ENCODE results near the gene RPL39. TPM values are rescaled to one million over a fixed set of nuclear protein-coding genes. Genes with fewer than 3 reads are reported as not detected.

RPL39 gene
- total RNA-seq, 1 experiment from 2014 or later = 1,551 TPM

GRCh38 chrX:119784747-119785446, 6.5 kb downstream of the RPL39 start:
- ChIA-PET POLR2A (interaction anchor here (1.5 kb wide), 1 partner anchor 68 kb away, joined by 4 read pairs; the partner anchor contains the start of gene UPF3B), CTCF (interaction anchor here (0.6 to 1.6 kb wide), 11 partner anchors 27 to 842 kb away, joined by 3 to 10 read pairs (median 5); partner anchors contain the start of genes SEPTIN6, SOWAHD and UPF3B)
- H3K27me3 Mint-ChIP-seq (ENCODE audit: low read depth) = no peaks in the 10 kb centered on the region
- H3K4me3 Mint-ChIP-seq = no peak overlapping the region
- H3K9me3 Mint-ChIP-seq = no peaks in the 10 kb centered on the region
- TF ChIP-seq ESRRA (CRISPR knock-in tag; IDR thresholded peaks at IDR 0.05; ENCODE audit: borderline replicate concordance) = no peak
- peak; percentile 55; the same call in 1 of the 2 replicates for TF ChIP-seq ZNF671 (CRISPR knock-in tag; IDR thresholded peaks at IDR 0.05)
- TF ChIP-seq PREB (CRISPR knock-in tag; IDR thresholded peaks at IDR 0.05; ENCODE audit: borderline replicate concordance) = no peak
- peak; percentile 83; the same call in 1 of the 2 replicates for TF ChIP-seq ZNF416 (CRISPR knock-in tag; IDR thresholded peaks at IDR 0.05)
- 0 out of 2 replicates have a peak, but pooled peaks have one; percentile 32 for TF ChIP-seq ERG (CRISPR knock-in tag; IDR thresholded peaks at IDR 0.05)
- peak; percentile 39 for TF ChIP-seq CTCF (IDR thresholded peaks at IDR 0.05)
- H3K36me3 Mint-ChIP-seq = peaks cover 59% of the 10 kb centered on the region
- peak overlapping the region; percentile 69 for H3K27ac Mint-ChIP-seq
- DNase-seq (ENCODE audit: low spot score) (peak; percentile 41), ATAC-seq (peak; percentile 49)
- peaks cover 26% of the 10 kb centered on the region for H3K4me1 Mint-ChIP-seq

- TF ChIP-seq SMAD3 (CRISPR knock-in tag; IDR thresholded peaks at IDR 0.05; ENCODE audit: borderline replicate concordance) (no peak), TCF7 (CRISPR knock-in tag; IDR thresholded peaks at IDR 0.05; ENCODE audit: low read depth) (no peak), ARID4B (CRISPR knock-in tag; IDR thresholded peaks at IDR 0.05; ENCODE audit: borderline replicate concordance) (no peak)
- POLR2A ChIA-PET = no interaction called here
- Mint-ChIP-seq H3K4me3 (no peak overlapping the region), H3K36me3 (peaks cover 42% of the 10 kb centered on the region), H3K27ac (peak overlapping the region; percentile 65; the same call in 1 of the 2 replicates), H3K27me3 (ENCODE audit: low read depth) (no peaks in the 10 kb centered on the region), H3K9me3 (no peaks in the 10 kb centered on the region), H3K4me1 (peaks cover 13% of the 10 kb centered on the region; the same call in 1 of the 2 replicates)
- ATAC-seq (no peak), DNase-seq (ENCODE audit: low spot score) (no peak)
- CTCF ChIA-PET = no interaction called here
Measured at GRCh38 chrX:119783026-119783425, 8.4 kb downstream of the RPL39 start.

- Mint-ChIP-seq H3K4me1 (peaks cover 3% of the 10 kb centered on the region; the same call in 1 of the 2 replicates), H3K27me3 (ENCODE audit: low read depth) (no peaks in the 10 kb centered on the region), H3K9me3 (no peaks in the 10 kb centered on the region), H3K36me3 (peaks cover 11% of the 10 kb centered on the region), H3K27ac (no peak overlapping the region), H3K4me3 (no peak overlapping the region)
- CTCF ChIA-PET = interaction anchor here (0.7 to 1.2 kb wide), 5 partner anchors 19 to 296 kb away, joined by 4 to 13 read pairs (median 8); partner anchors contain the start of gene SOWAHD
- ATAC-seq = no peak
- POLR2A ChIA-PET = no interaction called here
- no peak for DNase-seq (ENCODE audit: low spot score)
- TF ChIP-seq CBFB (CRISPR knock-in tag; IDR thresholded peaks at IDR 0.05; ENCODE audit: low read depth) = no peak
- no peak for TF ChIP-seq ATF2 (CRISPR knock-in tag; IDR thresholded peaks at IDR 0.05; ENCODE audit: borderline replicate concordance, low read depth)
- no peak for TF ChIP-seq PRDM15 (CRISPR knock-in tag; IDR thresholded peaks at IDR 0.05)
- no peak for TF ChIP-seq SMAD4 (CRISPR knock-in tag; IDR thresholded peaks at IDR 0.05)
- TF ChIP-seq ATF3 (CRISPR knock-in tag; conservative IDR thresholded peaks at IDR 0.05) = no peak
- TF ChIP-seq NFYB (CRISPR knock-in tag; conservative IDR thresholded peaks at IDR 0.05; ENCODE audit: low read depth) = no peak
- no peak for TF ChIP-seq JAZF1 (CRISPR knock-in tag; IDR thresholded peaks at IDR 0.05)
Measured at GRCh38 chrX:119778829-119779228, 12.6 kb downstream of the RPL39 start.
